Tibial artery (tissue), 4 donors: ENCODE data around the gene VGLL4.
A peak's percentile ranks its signal among the peaks of the same experiment; 100 is the strongest.

Experiments used
- DNase-seq, 2 donors: peaks; one replicate each; pipeline ENCODE4 v3.0.0-alpha.2; 2019
- H3K27ac ChIP-seq, 2 donors: fragments of 200-600 bp; sonication (generic) in 1 of 2; 1 replicate in 1 of 2; 2 replicates in 1 of 2; pipeline ENCODE4 v1.5.1; 2018 to 2019; ENCODE audit warnings: mild to moderate bottlenecking in 1 of 2
- H3K27me3 ChIP-seq, 2 donors: fragments of 200-600 bp; sonication (generic) in 1 of 2; one replicate each; pipeline versions ENCODE4 v1.5.1 to v1.6.0; 2016 to 2019
- H3K36me3 ChIP-seq, 3 donors: fragments of 200-600 bp; sonication (generic) in 2 of 3; one replicate each; pipeline ENCODE4 v1.5.1; 2016 to 2019; ENCODE audit warnings: mild to moderate bottlenecking in 2 of 3
- H3K4me1 ChIP-seq, 4 donors: fragments of 200-600 bp; sonication (generic) in 2 of 4; 1 replicate in 3 of 4; 2 replicates in 1 of 4; pipeline ENCODE4 v1.5.1; 2016 to 2019
- H3K4me3 ChIP-seq, 2 donors: fragments of 200-600 bp; sonication (generic) in 1 of 2; 1 replicate in 1 of 2; 2 replicates in 1 of 2; pipeline ENCODE4 v1.5.1; 2018 to 2019; ENCODE audit warnings: mild to moderate bottlenecking in 2 of 2
- H3K9me3 ChIP-seq, 3 donors: fragments of 200-600 bp; sonication (generic) in 1 of 3; one replicate each; pipeline ENCODE4 v1.5.1; 2016 to 2019
- CTCF ChIP-seq, 2 experiments: fragments of 200-600 bp in 1 of 2; fragments of 450-650 bp in 1 of 2; IDR thresholded peaks; one replicate each; pipeline ENCODE4 v1.5.1; 2017 to 2019; ENCODE audit warnings: antibody characterized with exemption in 2 of 2, mild to moderate bottlenecking in 1 of 2, moderate library complexity in 1 of 2
- intact Hi-C: fragments of 100-400 bp; cut with DNase I; formaldehyde crosslinking; loops from one replicate; pipeline ENCODE4 v1.15.0; 2023; ENCODE audit warnings: low total_unique reads

VGLL4 gene

GRCh38 chr3:11554236-11554610, 89.5 kb downstream of the VGLL4 start:
- Histone ChIP-seq H3K4me3 (no peak overlapping the region), H3K27ac (peak overlapping the region; percentile 83 to 85), H3K27me3 (no peaks in the 10 kb centered on the region), H3K36me3 (peaks cover 10 to 27% (median 21%) of the 10 kb centered on the region in 3 donors), H3K9me3 (no peaks in the 10 kb centered on the region), H3K4me1 (peaks cover 5 to 78% (median 57%) of the 10 kb centered on the region in 4 donors)
- no peak for TF ChIP-seq CTCF (IDR thresholded peaks at IDR 0.05)
- no peak for DNase-seq
- intact Hi-C loops: no loop called here

DNA sequence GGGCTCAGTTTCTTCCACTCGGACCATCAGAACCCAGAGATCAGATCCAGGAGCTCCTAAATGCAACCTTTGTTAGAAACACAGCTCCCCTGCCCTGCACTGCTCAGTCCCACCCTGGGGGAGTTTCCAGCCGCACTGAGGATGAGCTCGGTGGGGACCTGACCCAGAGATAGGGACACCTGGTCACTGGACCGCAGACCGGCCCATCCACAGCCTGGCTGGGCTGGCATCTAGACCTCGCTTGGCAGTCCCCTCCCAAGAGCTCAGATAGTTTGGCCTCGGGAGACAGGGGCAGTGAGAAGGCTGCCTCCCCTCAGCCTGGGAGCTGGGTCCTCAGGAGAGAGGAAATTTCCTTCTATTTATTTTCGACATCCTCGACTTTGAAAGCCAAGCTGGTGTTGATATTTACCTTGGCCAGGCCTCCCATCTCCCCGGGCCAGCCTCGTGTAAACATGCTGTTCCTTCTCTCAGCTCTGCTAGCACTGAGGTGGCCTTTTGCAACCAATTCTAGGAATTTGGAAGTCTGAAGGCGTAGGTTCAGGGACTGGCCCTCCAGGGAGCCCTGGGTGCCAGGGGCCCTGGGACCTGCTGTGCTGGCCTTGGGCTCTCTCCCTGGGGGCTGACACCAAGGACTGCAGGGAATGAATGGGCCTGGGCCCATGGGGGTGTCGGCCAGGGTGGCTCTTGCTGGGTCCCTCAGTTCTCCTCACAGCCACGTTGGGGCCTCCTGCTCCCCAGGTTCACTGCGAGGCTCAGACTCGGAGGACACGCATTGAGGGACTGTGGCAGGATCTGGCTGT, 90.1 kb downstream of the VGLL4 start:
- TF ChIP-seq CTCF (IDR thresholded peaks at IDR 0.05): no peak
- Histone ChIP-seq H3K27ac (peak overlapping the region; percentile 83 to 85), H3K27me3 (no peaks in the 10 kb centered on the region), H3K36me3 (peaks cover 4 to 21% (median 15%) of the 10 kb centered on the region in 3 donors), H3K4me3 (no peak overlapping the region), H3K4me1 (peaks cover 5 to 78% (median 58%) of the 10 kb centered on the region in 4 donors), H3K9me3 (no peaks in the 10 kb centered on the region)
- intact Hi-C loops: no loop called here
- peak; percentile 87 to 95 for DNase-seq

GRCh38 chr3:11552289-11553264, 91.1 kb downstream of the VGLL4 start:
- Histone ChIP-seq H3K27me3 (no peaks in the 10 kb centered on the region), H3K36me3 (peaks cover 0 to 13% (median 6%) of the 10 kb centered on the region in 3 donors), H3K9me3 (no peaks in the 10 kb centered on the region), H3K4me1 (peaks cover 5 to 68% (median 48%) of the 10 kb centered on the region in 4 donors), H3K27ac (peak overlapping the region; percentile 83 to 85), H3K4me3 (no peak overlapping the region)
- intact Hi-C loops: no loop called here
- no peak for TF ChIP-seq CTCF (IDR thresholded peaks at IDR 0.05)
- peak in 1 of 2 donors; percentile 71 for DNase-seq

DNA sequence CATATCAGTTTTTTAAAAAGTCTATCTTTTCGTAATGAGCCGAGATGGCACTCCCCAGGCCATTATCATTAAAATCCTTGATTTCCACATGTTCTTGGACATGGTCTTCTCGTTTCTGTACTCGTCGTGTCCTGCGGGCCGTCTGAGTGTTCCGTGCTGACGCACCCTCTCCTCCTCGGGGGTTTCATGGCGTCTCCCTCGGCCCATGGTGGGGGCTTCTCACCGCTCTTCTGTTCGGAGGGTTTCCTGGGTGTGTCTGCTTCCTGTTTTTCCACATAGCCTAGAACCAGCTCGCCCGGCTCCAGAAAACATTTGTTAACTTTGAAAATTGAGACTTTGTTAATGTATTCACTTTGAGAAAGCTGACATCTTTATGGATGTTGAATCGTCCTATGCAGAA, 92.7 kb downstream of the VGLL4 start:
- no peak for TF ChIP-seq CTCF (IDR thresholded peaks at IDR 0.05)
- peaks cover 0 to 10% (median 3%) of the 10 kb centered on the region in 3 donors for H3K36me3 ChIP-seq
- H3K4me3 ChIP-seq: no peak overlapping the region
- H3K4me1 ChIP-seq: peaks cover 0 to 53% (median 35%) of the 10 kb centered on the region in 4 donors
- intact Hi-C loops: no loop called here
- peak overlapping the region; percentile 32 to 85 for H3K27ac ChIP-seq
- H3K9me3 ChIP-seq: no peaks in the 10 kb centered on the region
- H3K27me3 ChIP-seq: no peaks in the 10 kb centered on the region
- DNase-seq: peak; percentile 54 to 62

DNA sequence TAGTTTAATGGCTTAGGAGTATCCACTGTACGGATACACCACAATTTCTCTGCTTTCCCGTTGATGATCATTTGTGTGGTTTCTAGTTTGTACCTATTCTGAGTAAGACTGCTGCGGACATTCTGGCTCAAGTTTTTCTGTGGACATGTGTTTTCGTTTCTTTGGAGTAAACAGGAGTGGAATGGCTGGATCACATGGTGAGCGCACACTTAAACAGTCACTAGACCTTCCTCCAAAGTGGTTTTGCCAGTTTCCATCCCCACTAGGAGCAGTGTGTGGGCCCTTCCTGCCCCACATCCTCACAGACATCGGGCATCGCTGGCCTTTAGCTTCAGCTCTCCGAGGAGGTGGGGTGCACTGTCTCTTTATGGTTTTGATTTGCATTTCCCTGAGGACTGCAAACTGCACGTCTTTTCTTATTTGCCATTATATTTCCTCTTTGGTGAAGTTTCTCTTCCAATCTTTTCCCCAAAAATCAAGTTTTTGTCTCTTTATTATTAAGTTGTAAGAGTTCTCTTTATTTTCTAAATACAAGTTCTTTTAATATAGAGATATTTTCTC, 94.1 kb downstream of the VGLL4 start:
- peak overlapping the region in 1 of 2 donors; percentile 85 for H3K27ac ChIP-seq
- DNase-seq: no peak
- intact Hi-C loops: no loop called here
- H3K36me3 ChIP-seq: no peaks in the 10 kb centered on the region
- peaks cover 0 to 49% (median 29%) of the 10 kb centered on the region in 4 donors for H3K4me1 ChIP-seq
- no peak overlapping the region for H3K4me3 ChIP-seq
- no peaks in the 10 kb centered on the region for H3K9me3 ChIP-seq
- H3K27me3 ChIP-seq: no peaks in the 10 kb centered on the region
- no peak for TF ChIP-seq CTCF (IDR thresholded peaks at IDR 0.05)
